Transverse colon (tissue), 4 donors: ENCODE results near the gene LARP4B. TPM values are rescaled to one million over a fixed set of nuclear protein-coding genes. Genes with fewer than 3 reads are reported as not detected.
"Not testable (repeated sequence)": the region's sequence is repeated elsewhere in the genome, so short reads cannot be mapped to it uniquely, and the experiment has no call there.

Experiments used
- DNase-seq: peaks from one replicate; pipeline ENCODE4 v3.0.0-alpha.2; 2019
- H3K27ac ChIP-seq, 4 donors: fragments of 200-600 bp; sonication (generic); 2 replicates each; pipeline ENCODE4 v1.5.1; 2016 to 2018; ENCODE audit warnings: inconsistent platforms in 4 of 4
- H3K27me3 ChIP-seq: fragments of 200-600 bp; sonication (generic); 2 replicates; pipeline ENCODE4 v1.5.1; 2017; ENCODE audit warnings: inconsistent platforms
- H3K36me3 ChIP-seq, 4 donors: fragments of 200-600 bp; sonication (generic); 2 replicates each; pipeline ENCODE4 v1.5.1; 2017 to 2019; ENCODE audit warnings: inconsistent platforms in 4 of 4
- H3K4me1 ChIP-seq, 4 donors: fragments of 200-600 bp; sonication (generic); 2 replicates each; pipeline ENCODE4 v1.5.1; 2017 to 2020; ENCODE audit warnings: inconsistent platforms in 4 of 4
- H3K4me3 ChIP-seq, 4 donors: fragments of 200-600 bp; sonication (generic); 1 replicate in 1 of 4; 2 replicates in 3 of 4; pipeline versions ENCODE4 v1.5.1 to v1.6.1; 2017 to 2019; ENCODE audit warnings: inconsistent platforms in 4 of 4
- H3K9me3 ChIP-seq, 2 donors: fragments of 200-600 bp; sonication (generic); 2 replicates each; pipeline ENCODE4 v1.5.1; 2017 to 2019; ENCODE audit warnings: inconsistent platforms in 2 of 2
- CTCF ChIP-seq, 5 experiments: fragments of 200-600 bp in 3 of 5; fragments of 450-650 bp in 2 of 5; sonication (generic) in 3 of 5; IDR thresholded peaks; 1 replicate in 2 of 5; 2 replicates in 3 of 5; pipeline ENCODE4 v1.5.1; 2016 to 2017; ENCODE audit warnings: antibody characterized with exemption in 5 of 5, inconsistent platforms in 3 of 5, mild to moderate bottlenecking in 2 of 5, moderate library complexity in 1 of 5
- EP300 ChIP-seq: sonication (generic); formaldehyde crosslinking; IDR thresholded peaks from one replicate; pipeline ENCODE4 v1.6.1; 2017; ENCODE audit warnings: antibody characterized with exemption, low read depth
- POLR2A ChIP-seq: fragments of 450-650 bp; IDR thresholded peaks from one replicate; pipeline ENCODE4 v1.6.1; 2016; ENCODE audit warnings: antibody characterized with exemption, mild to moderate bottlenecking, moderate library complexity
- POLR2AphosphoS5 ChIP-seq, 3 donors: sonication (generic); formaldehyde crosslinking; IDR thresholded peaks; one replicate each; pipeline ENCODE4 v1.6.1; 2016; ENCODE audit warnings: antibody characterized with exemption in 3 of 3
- WGBS, 2 donors: methylation state at CpG; one replicate each; pipeline ENCODE4 v1.1.5; 2018; ENCODE audit warnings: low coverage in 1 of 2; 5-methylcytosine and 5-hydroxymethylcytosine counted together
- in situ Hi-C, 4 donors: fragments of 200-750 bp; cut with MboI; loops; one replicate each; pipeline versions ENCODE4 v1.15.0 to v1.15.1; 2017; ENCODE audit warnings: low sequenced_read_pairs in 3 of 4, low pct_ligation_motif_present in 1 of 4, low pct_unique_long_range_greater_than_20kb in 1 of 4
- intact Hi-C: fragments of 100-400 bp; cut with DNase I; formaldehyde crosslinking; loops from one replicate; pipeline ENCODE4 v1.15.1; 2023; ENCODE audit warnings: low total_unique reads
- total RNA-seq, 4 donors: library from RNA; depleted of rRNA; stranded (reverse); fragments of >200 nt; gene quantifications; one replicate each; pipeline ENCODE4 v1.1.0, GENCODE V29; 2016

LARP4B gene
- total RNA-seq, 4 donors from 2014 or later: 89.2 to 148 (median 96.4) TPM

GRCh38 chr10:772227-772637 lies 159.3 kb downstream of the LARP4B start:
- Histone ChIP-seq H3K9me3 (no peaks in the 10 kb centered on the region), H3K27me3 (no peaks in the 10 kb centered on the region), H3K4me1 (no peaks in the 10 kb centered on the region), H3K27ac (no peak overlapping the region), H3K36me3 (no peaks in the 10 kb centered on the region), H3K4me3 (no peak overlapping the region)
- intact Hi-C loops (loop anchor here (10.0 kb wide), 1 partner anchor 67 kb away; no protein-coding TSS in a partner anchor), in situ Hi-C loops (no loop called here)
- no peak for DNase-seq
- no peak for TF ChIP-seq POLR2A
- TF ChIP-seq POLR2AphosphoS5 (IDR thresholded peaks at IDR 0.05): no peak
- no peak for TF ChIP-seq EP300
- no peak for TF ChIP-seq CTCF (IDR thresholded peaks at IDR 0.05)
- 80% methylated on average over 13 of the region's 14 CpGs; no CpG with 5 or more reads in 1 of the 2 donors for WGBS, 2 donors

- Histone ChIP-seq H3K9me3 (no peaks in the 10 kb centered on the region), H3K27me3 (no peaks in the 10 kb centered on the region), H3K36me3 (no peaks in the 10 kb centered on the region), H3K4me1 (no peaks in the 10 kb centered on the region), H3K27ac (no peak overlapping the region), H3K4me3 (no peak overlapping the region)
- DNase-seq: no peak
- in situ Hi-C loops (no loop called here), intact Hi-C loops (loop anchor here (10.0 kb wide), 1 partner anchor 67 kb away; no protein-coding TSS in a partner anchor)
- 88 to 89% methylated on average over 3 to 10 of the region's 10 CpGs for WGBS, 2 donors
- TF ChIP-seq CTCF (IDR thresholded peaks at IDR 0.05): no peak
- TF ChIP-seq EP300: no peak
- no peak for TF ChIP-seq POLR2A
- TF ChIP-seq POLR2AphosphoS5 (IDR thresholded peaks at IDR 0.05): no peak
Observed at GRCh38 chr10:771647-772046, 159.9 kb downstream of the LARP4B start.

DNA sequence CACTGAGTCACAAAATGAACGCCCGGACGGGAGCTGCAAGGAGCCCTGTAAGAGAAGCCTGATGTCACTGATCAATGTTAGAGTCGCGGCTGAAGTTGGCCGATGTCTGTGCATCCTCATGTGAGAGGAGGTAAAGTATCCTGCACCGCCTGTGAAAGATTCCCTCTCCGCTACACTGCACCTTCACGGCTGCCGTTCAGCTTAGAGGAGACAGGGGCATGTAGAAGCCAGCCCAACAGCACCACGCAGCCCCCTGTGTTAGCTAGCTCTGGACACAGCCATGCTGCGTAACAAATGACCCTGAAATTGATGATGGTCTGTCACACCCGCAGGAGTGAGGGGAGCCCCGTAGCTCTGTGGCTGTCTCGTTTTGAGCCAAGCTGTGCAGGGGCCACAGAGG lies 160.5 kb downstream of the LARP4B start:
- no peak for DNase-seq
- H3K36me3 ChIP-seq: no peaks in the 10 kb centered on the region
- H3K27ac ChIP-seq: no peak overlapping the region
- in situ Hi-C loops (no loop called here), intact Hi-C loops (loop anchor here (10.0 kb wide), 1 partner anchor 66 kb away; no protein-coding TSS in a partner anchor)
- no peaks in the 10 kb centered on the region for H3K4me1 ChIP-seq
- H3K27me3 ChIP-seq: no peaks in the 10 kb centered on the region
- TF ChIP-seq POLR2AphosphoS5 (IDR thresholded peaks at IDR 0.05) (no peak), POLR2A (no peak), CTCF (IDR thresholded peaks at IDR 0.05) (no peak), EP300 (no peak)
- WGBS, 2 donors: 87 to 91% methylated on average over 6 to 15 of the region's 15 CpGs
- H3K4me3 ChIP-seq: no peak overlapping the region
- no peaks in the 10 kb centered on the region for H3K9me3 ChIP-seq

DNA sequence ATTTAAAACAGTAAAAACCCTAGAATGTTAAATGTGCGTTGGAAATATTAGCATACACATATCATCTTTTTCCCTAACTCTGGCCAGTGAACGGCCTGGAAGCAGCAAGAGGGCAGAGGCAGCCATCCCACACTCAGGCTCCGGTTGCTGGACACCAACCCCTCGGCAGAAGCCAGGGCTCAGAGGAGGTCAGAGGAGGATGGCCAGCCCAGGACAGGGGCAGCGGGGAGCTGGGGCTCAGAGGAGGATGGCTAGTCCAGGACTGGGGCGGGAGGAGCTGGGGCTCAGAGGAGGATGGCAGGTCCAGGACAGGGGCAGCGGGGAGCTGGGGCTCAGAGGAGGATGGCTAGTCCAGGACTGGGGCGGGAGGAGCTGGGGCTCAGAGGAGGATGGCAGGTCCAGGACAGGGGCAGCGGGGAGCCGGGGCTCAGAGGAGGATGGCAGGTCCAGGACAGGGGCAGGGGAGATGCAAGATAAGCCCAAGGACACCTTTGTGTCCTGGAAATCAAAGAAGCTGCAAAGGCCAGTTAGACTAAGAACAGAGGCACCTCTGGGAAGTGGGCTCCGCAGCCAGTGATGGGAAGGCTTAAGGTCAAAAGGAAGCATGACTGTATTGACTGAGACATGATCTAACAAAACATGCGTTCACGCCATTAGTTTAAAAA lies 161.3 kb downstream of the LARP4B start:
- H3K9me3 ChIP-seq, H3K27me3 ChIP-seq, in situ Hi-C loops, H3K4me3 ChIP-seq, DNase-seq, H3K36me3 ChIP-seq, H3K27ac ChIP-seq, H3K4me1 ChIP-seq: not testable (repeated sequence)
- 87 to 90% methylated on average over 7 to 13 of the region's 13 CpGs for WGBS, 2 donors
- intact Hi-C loops: loop anchor here (10.0 kb wide), 1 partner anchor 65 kb away; no protein-coding TSS in a partner anchor

DNA sequence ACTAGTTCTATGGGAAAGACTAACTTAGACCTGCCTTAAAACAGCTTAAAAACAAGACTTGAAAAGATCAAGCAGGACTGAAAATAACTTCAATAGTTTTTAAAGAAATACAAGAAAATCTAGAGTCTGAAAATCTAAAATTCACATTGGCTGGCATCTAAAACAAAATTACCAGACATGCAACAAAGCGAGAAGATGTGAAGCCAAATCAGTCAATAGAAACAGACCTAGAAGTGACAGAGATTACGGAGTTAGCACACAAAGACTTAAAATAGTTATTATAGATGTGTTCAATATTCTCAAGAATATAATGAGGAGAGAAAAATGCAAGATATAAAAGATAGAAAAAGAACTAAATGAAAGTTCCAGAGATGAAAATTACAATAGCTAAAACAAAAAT lies 163.7 kb downstream of the LARP4B start:
- no peak for TF ChIP-seq EP300
- TF ChIP-seq POLR2AphosphoS5 (IDR thresholded peaks at IDR 0.05): no peak
- no peak for TF ChIP-seq POLR2A
- TF ChIP-seq CTCF (IDR thresholded peaks at IDR 0.05): no peak
- Histone ChIP-seq H3K27me3 (no peaks in the 10 kb centered on the region), H3K4me1 (no peaks in the 10 kb centered on the region), H3K4me3 (no peak overlapping the region), H3K36me3 (no peaks in the 10 kb centered on the region), H3K9me3 (peaks cover 0 to 4% of the 10 kb centered on the region in 2 donors), H3K27ac (no peak overlapping the region)
- DNase-seq: no peak
- intact Hi-C loops: no loop called here
- in situ Hi-C loops: no loop called here
- WGBS, 2 donors: 78 to 92% methylated on average over 2 of the region's 2 CpGs
